Thyroid gland (tissue), 4 donors: ENCODE results near the gene ARHGEF33. TPM values are rescaled to one million over a fixed set of nuclear protein-coding genes. Genes with fewer than 3 reads are reported as not detected.

ENCODE experiments used
- DNase-seq, 2 donors: peaks; one replicate each; pipeline ENCODE4 v3.0.0-alpha.2; 2019
- H3K27ac ChIP-seq, 3 donors: fragments of 200-600 bp; sonication (generic); 1 replicate in 2 of 3; 2 replicates in 1 of 3; pipeline ENCODE4 v1.5.1; 2016 to 2019; ENCODE audit warnings: mild to moderate bottlenecking in 1 of 3, moderate library complexity in 1 of 3
- H3K27me3 ChIP-seq: fragments of 200-600 bp; sonication (generic); one replicate; pipeline ENCODE4 v1.5.1; 2019
- H3K36me3 ChIP-seq, 2 donors: fragments of 200-600 bp; sonication (generic); one replicate each; pipeline ENCODE4 v1.5.1; 2016 to 2019
- H3K4me1 ChIP-seq, 2 donors: fragments of 200-600 bp; sonication (generic); one replicate each; pipeline ENCODE4 v1.5.1; 2017 to 2019
- H3K4me3 ChIP-seq, 3 donors: fragments of 200-600 bp; sonication (generic); replicated peaks in 1 of 3; 1 replicate in 2 of 3; 2 replicates in 1 of 3; pipeline ENCODE4 v1.5.1; 2016; ENCODE audit warnings: mild to moderate bottlenecking in 1 of 3
- H3K9me3 ChIP-seq: fragments of 200-600 bp; sonication (generic); one replicate; pipeline ENCODE4 v1.5.1; 2017
- POLR2A ChIP-seq, 2 donors: fragments of 450-650 bp; IDR thresholded peaks; one replicate each; pipeline ENCODE4 v1.6.1; 2017; ENCODE audit warnings: antibody characterized with exemption in 2 of 2, mild to moderate bottlenecking in 2 of 2, moderate library complexity in 1 of 2
- WGBS, 2 donors: methylation state at CpG; one replicate each; pipeline ENCODE4 v1.1.5; 2017; 5-methylcytosine and 5-hydroxymethylcytosine counted together
- intact Hi-C: fragments of 100-400 bp; cut with DNase I; formaldehyde crosslinking; loops from one replicate; pipeline ENCODE4 v1.15.1; 2023
- total RNA-seq, 4 donors: library from RNA; depleted of rRNA; stranded (reverse); fragments of >200 nt; gene quantifications; one replicate each; pipeline ENCODE4 v1.2.3, GENCODE V29; 2016
- TF ChIP-seq, protein P1 (sequence below), 6 experiments: fragments of 200-600 bp in 3 of 6; fragments of 450-650 bp in 3 of 6; sonication (generic) in 3 of 6; IDR thresholded peaks; one replicate each; pipeline ENCODE4 v1.5.1; 2016 to 2019; ENCODE audit warnings: antibody characterized with exemption in 6 of 6, mild to moderate bottlenecking in 2 of 6, inconsistent platforms in 1 of 6, moderate library complexity in 1 of 6

Gene ARHGEF33
- total RNA-seq, 4 donors from 2014 or later: 1.3 to 4.6 (median 1.6) TPM

DNA sequence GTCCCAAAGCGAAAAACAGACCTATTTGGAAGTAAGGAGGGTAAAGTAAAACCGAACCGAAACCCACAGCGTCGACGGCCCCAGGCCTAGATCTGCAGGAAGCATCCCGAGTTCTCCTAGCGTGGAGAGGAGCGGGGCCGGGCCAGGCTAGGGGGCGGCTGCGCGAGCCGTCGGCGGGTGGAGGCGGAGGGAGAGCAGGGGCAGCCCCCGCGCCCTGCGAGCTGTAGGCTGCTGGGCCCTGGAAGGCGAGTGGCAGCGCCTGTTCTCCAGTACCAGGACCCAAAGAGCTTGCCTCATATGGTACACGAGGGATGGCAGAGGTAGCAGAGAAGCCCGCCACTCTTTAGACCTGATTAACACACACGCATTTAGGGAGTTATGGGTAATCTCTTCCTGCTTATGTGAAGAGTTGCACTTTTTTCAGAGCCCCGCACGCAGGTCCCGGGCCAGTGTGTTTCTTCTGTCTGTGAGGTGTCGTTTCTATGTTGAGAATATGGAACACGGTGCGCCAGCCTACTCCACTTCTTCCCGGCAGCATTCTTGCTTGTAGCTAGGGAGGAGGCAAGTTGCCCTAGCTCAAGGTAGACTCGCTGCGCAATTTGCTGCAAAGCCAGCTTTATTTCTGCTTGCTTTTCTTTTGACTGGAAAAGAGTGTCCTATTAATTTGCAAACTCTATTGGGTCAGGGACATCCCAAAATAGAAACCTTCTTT lies 71.1 kb downstream of the ARHGEF33 start:
- Histone ChIP-seq H3K9me3 (no peaks in the 10 kb centered on the region), H3K4me3 (peak overlapping the region in 1 of 3 donors; percentile 40), H3K27ac (no peak overlapping the region), H3K36me3 (no peaks in the 10 kb centered on the region), H3K27me3 (no peaks in the 10 kb centered on the region), H3K4me1 (peaks cover 6 to 11% of the 10 kb centered on the region in 2 donors)
- TF ChIP-seq, protein P1, sequence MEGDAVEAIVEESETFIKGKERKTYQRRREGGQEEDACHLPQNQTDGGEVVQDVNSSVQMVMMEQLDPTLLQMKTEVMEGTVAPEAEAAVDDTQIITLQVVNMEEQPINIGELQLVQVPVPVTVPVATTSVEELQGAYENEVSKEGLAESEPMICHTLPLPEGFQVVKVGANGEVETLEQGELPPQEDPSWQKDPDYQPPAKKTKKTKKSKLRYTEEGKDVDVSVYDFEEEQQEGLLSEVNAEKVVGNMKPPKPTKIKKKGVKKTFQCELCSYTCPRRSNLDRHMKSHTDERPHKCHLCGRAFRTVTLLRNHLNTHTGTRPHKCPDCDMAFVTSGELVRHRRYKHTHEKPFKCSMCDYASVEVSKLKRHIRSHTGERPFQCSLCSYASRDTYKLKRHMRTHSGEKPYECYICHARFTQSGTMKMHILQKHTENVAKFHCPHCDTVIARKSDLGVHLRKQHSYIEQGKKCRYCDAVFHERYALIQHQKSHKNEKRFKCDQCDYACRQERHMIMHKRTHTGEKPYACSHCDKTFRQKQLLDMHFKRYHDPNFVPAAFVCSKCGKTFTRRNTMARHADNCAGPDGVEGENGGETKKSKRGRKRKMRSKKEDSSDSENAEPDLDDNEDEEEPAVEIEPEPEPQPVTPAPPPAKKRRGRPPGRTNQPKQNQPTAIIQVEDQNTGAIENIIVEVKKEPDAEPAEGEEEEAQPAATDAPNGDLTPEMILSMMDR (IDR thresholded peaks at IDR 0.05): no peak
- no peak for TF ChIP-seq POLR2A (IDR thresholded peaks at IDR 0.05)
- intact Hi-C loops: no loop called here
- 58 to 60% methylated on average over 23 to 34 of the region's 34 CpGs for WGBS, 2 donors
- DNase-seq: peak in 1 of 2 donors; percentile 7

DNA sequence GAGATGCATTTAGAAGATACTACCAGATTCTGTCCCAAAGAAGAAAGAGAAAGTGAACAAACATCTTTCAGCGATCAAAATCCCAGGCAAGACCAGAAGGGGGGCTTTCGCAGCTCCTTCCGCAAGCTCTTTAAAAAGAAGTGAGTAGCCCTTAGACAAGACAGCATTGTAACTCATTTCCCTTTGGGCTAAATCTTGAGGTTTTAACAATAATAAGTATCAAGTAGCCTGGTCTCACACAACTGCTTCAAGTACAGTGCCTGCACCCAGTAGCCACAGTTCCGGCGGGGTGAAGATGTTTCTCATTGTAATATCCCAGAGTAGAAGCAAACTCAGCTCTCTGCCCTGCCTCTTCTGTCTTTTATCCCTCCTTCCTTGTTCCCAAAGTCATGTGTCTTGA lies 76.3 kb downstream of the ARHGEF33 start:
- no peaks in the 10 kb centered on the region for H3K27me3 ChIP-seq
- no peaks in the 10 kb centered on the region for H3K36me3 ChIP-seq
- H3K4me3 ChIP-seq: no peak overlapping the region
- intact Hi-C loops: no loop called here
- TF ChIP-seq, protein P1 (IDR thresholded peaks at IDR 0.05): no peak
- no peak for TF ChIP-seq POLR2A (IDR thresholded peaks at IDR 0.05)
- DNase-seq: no peak
- no peak overlapping the region for H3K27ac ChIP-seq
- WGBS, 2 donors: 90 to 92% methylated on average over 5 of the region's 5 CpGs
- no peaks in the 10 kb centered on the region for H3K4me1 ChIP-seq
- H3K9me3 ChIP-seq: no peaks in the 10 kb centered on the region

DNA sequence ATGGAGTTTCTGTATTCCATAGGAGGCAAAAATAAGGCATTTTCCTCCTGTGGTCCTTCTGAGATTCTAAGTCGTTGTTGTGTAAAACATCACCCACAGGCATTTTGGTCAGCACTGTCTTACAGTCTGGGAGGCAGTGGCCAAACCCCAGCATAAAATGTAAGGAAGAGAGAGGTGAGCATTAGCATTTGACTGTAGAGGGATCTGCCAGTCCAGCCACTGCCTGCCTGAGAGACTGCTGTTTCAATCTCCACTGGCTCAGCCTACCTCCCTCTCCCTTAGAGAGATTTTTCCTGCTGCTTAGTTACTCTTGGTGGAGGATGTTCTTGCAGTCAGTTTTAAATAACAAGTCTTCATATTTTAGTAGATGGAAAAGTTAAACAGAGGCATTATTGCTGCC lies 77.0 kb downstream of the ARHGEF33 start:
- intact Hi-C loops: no loop called here
- Histone ChIP-seq H3K4me1 (no peaks in the 10 kb centered on the region), H3K27ac (no peak overlapping the region), H3K9me3 (no peaks in the 10 kb centered on the region), H3K4me3 (no peak overlapping the region), H3K36me3 (no peaks in the 10 kb centered on the region), H3K27me3 (no peaks in the 10 kb centered on the region)
- TF ChIP-seq, protein P1 (IDR thresholded peaks at IDR 0.05): no peak
- TF ChIP-seq POLR2A (IDR thresholded peaks at IDR 0.05): no peak
- DNase-seq: no peak
- WGBS, 2 donors: 67 to 78% methylated on average over 1 of the region's 1 CpG

DNA sequence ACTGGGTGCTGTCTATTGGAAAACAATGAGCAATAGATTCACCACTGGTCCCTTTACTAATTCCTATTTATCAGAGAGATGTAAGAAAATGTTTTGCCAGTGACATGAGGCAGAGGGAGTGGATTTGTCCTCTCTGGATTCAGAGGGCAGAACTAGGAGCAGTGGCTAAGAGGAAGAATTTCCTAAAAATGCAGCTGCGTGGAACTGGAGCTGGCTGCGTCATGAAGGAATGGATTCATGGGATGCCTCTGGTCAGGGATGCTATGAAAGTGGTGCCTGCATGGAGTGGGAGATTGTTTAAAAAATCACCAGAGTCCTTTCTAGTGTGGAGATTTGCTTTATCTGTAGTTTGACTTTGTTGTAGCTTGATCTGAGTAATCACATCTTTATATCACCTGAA lies 78.3 kb downstream of the ARHGEF33 start:
- Histone ChIP-seq H3K27me3 (no peaks in the 10 kb centered on the region), H3K4me3 (no peak overlapping the region), H3K4me1 (no peaks in the 10 kb centered on the region), H3K27ac (no peak overlapping the region), H3K9me3 (no peaks in the 10 kb centered on the region), H3K36me3 (no peaks in the 10 kb centered on the region)
- DNase-seq: no peak
- TF ChIP-seq, protein P1 (IDR thresholded peaks at IDR 0.05): no peak
- no peak for TF ChIP-seq POLR2A (IDR thresholded peaks at IDR 0.05)
- 93 to 98% methylated on average over 2 of the region's 2 CpGs for WGBS, 2 donors
- intact Hi-C loops: no loop called here

DNA sequence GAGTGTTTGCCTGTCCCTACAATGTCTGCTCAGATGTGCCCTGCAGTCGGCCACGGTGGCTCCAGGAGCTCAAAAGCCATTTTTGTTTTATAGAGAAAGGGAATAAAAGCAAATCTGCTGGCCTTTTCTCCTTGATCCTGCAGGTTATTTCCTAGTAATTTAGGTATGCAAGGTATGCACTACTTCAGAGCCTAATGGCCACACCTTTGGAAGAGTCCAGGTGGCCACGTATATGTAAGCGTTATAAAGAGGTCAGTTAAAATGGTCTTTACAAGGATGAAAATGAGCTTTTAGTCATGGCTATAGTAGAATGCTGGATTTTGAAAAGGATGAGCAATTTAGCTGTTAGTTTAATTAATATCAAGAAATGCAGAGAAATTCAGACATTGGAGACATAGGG lies 81.7 kb downstream of the ARHGEF33 start:
- Histone ChIP-seq H3K27me3 (no peaks in the 10 kb centered on the region), H3K4me1 (peaks cover 0 to 5% of the 10 kb centered on the region in 2 donors), H3K27ac (no peak overlapping the region), H3K4me3 (no peak overlapping the region), H3K9me3 (no peaks in the 10 kb centered on the region), H3K36me3 (no peaks in the 10 kb centered on the region)
- no peak for DNase-seq
- intact Hi-C loops: no loop called here
- no peak for TF ChIP-seq POLR2A (IDR thresholded peaks at IDR 0.05)
- TF ChIP-seq, protein P1 (IDR thresholded peaks at IDR 0.05): no peak
- 86 to 88% methylated on average over 4 of the region's 4 CpGs for WGBS, 2 donors
